Prostate gland (tissue), 2 donors: ENCODE data around the gene FAM13B. TPM values are rescaled to one million over a fixed set of nuclear protein-coding genes. Genes with fewer than 3 reads are reported as not detected.
"Not testable (repeated sequence)": the region's sequence is repeated elsewhere in the genome, so short reads cannot be mapped to it uniquely, and the experiment has no call there.

Experiments used
- DNase-seq: peaks from one replicate; pipeline ENCODE4 v3.0.0-alpha.2; 2019; ENCODE audit warnings: low spot score
- H3K27ac ChIP-seq, 2 donors: fragments of 200-600 bp; sonication (generic); 2 replicates each; pipeline ENCODE4 v1.5.1; 2017 to 2019
- H3K27me3 ChIP-seq: fragments of 200-600 bp; sonication (generic); replicated peaks from 2 replicates; pipeline ENCODE4 v1.5.1; 2019; ENCODE audit not compliant: insufficient read depth
- H3K36me3 ChIP-seq, 2 donors: fragments of 200-600 bp; sonication (generic); 1 replicate in 1 of 2; 2 replicates in 1 of 2; pipeline versions ENCODE4 v1.5.1 to v1.8.1; 2017 to 2019
- H3K4me1 ChIP-seq: fragments of 200-600 bp; sonication (generic); replicated peaks from 2 replicates; pipeline ENCODE4 v1.5.1; 2019
- H3K4me3 ChIP-seq, 2 donors: fragments of 200-600 bp; sonication (generic); 2 replicates each; pipeline ENCODE4 v1.5.1; 2017 to 2019
- H3K9me3 ChIP-seq: fragments of 200-600 bp; sonication (generic); 2 replicates; pipeline ENCODE4 v1.5.1; 2017
- POLR2A ChIP-seq: fragments of 450-650 bp; IDR thresholded peaks from one replicate; pipeline ENCODE4 v1.6.1; 2016; ENCODE audit warnings: antibody characterized with exemption, mild to moderate bottlenecking
- POLR2AphosphoS5 ChIP-seq: sonication (generic); formaldehyde crosslinking; IDR thresholded peaks from one replicate; pipeline ENCODE4 v1.6.1; 2017; ENCODE audit warnings: antibody characterized with exemption
- WGBS: methylation state at CpG from one replicate; pipeline ENCODE4 v1.1.5; 2018; 5-methylcytosine and 5-hydroxymethylcytosine counted together
- intact Hi-C: fragments of 100-400 bp; cut with DNase I; formaldehyde crosslinking; loops from one replicate; pipeline ENCODE4 v1.14.2; 2022
- total RNA-seq, 2 donors: library from RNA; depleted of rRNA; stranded (reverse); fragments of >200 nt; gene quantifications; one replicate each; pipeline ENCODE4 v1.1.0, GENCODE V29; 2016
- TF ChIP-seq, protein P1 (sequence below), 4 experiments: fragments of 200-600 bp in 2 of 4; fragments of 450-650 bp in 2 of 4; sonication (generic) in 2 of 4; IDR thresholded peaks; 1 replicate in 3 of 4; 2 replicates in 1 of 4; pipeline ENCODE4 v1.5.1; 2016 to 2019; ENCODE audit warnings: antibody characterized with exemption in 4 of 4, mild to moderate bottlenecking in 2 of 4, moderate library complexity in 2 of 4

Gene FAM13B
- total RNA-seq, 2 donors from 2014 or later, result 34.4 to 107 TPM

DNA sequence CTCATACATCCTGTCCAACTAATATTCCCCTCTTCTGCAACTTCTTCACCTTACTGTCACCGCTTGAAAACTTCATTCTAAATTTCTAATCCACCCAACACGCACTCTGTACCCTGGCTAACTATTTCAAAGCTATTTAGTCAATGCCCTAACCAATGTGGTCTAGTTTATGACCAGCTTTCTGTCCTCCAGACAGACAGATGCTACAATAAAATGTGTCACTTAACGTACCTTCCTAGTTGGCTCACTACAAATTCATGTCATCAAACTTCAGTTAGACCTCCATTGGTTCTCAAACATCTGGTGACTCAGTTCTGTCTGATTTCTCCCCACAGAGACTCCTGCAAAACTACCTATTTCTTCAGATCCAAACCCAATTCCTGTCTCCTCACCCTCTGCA, 57.7 kb downstream of the FAM13B start:
- DNase-seq, result no peak
- no peak overlapping the region for H3K4me3 ChIP-seq
- no peaks in the 10 kb centered on the region for H3K9me3 ChIP-seq
- no peaks in the 10 kb centered on the region for H3K4me1 ChIP-seq
- intact Hi-C loops, result no loop called here
- TF ChIP-seq POLR2A, result no peak
- TF ChIP-seq, protein P1, sequence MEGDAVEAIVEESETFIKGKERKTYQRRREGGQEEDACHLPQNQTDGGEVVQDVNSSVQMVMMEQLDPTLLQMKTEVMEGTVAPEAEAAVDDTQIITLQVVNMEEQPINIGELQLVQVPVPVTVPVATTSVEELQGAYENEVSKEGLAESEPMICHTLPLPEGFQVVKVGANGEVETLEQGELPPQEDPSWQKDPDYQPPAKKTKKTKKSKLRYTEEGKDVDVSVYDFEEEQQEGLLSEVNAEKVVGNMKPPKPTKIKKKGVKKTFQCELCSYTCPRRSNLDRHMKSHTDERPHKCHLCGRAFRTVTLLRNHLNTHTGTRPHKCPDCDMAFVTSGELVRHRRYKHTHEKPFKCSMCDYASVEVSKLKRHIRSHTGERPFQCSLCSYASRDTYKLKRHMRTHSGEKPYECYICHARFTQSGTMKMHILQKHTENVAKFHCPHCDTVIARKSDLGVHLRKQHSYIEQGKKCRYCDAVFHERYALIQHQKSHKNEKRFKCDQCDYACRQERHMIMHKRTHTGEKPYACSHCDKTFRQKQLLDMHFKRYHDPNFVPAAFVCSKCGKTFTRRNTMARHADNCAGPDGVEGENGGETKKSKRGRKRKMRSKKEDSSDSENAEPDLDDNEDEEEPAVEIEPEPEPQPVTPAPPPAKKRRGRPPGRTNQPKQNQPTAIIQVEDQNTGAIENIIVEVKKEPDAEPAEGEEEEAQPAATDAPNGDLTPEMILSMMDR (IDR thresholded peaks at IDR 0.05), result no peak
- TF ChIP-seq POLR2AphosphoS5, result no peak
- no peak overlapping the region for H3K27ac ChIP-seq
- 92% methylated on average over 3 of the region's 3 CpGs for WGBS
- H3K27me3 ChIP-seq, result no peaks in the 10 kb centered on the region
- H3K36me3 ChIP-seq, result no peaks in the 10 kb centered on the region

DNA sequence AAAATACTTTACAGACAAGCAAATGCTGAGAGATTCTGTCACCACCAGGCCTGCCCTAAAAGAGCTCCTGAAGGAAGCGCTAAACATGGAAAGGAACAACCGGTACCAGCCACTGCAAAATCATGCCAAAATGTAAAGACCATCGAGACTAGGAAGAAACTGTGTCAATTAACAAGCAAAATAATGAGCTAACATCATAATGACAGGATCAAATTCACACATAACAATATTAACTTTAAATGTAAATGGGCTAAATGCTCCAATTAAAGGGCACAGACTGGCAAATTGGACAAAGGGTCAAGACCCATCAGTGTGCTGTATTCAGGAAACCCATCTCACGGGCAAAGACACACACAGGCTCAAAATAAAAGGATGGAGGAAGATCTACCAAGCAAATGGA, 62.5 kb downstream of the FAM13B start:
- intact Hi-C loops, result not testable (repeated sequence)
- 94% methylated on average over 4 of the region's 4 CpGs for WGBS

DNA sequence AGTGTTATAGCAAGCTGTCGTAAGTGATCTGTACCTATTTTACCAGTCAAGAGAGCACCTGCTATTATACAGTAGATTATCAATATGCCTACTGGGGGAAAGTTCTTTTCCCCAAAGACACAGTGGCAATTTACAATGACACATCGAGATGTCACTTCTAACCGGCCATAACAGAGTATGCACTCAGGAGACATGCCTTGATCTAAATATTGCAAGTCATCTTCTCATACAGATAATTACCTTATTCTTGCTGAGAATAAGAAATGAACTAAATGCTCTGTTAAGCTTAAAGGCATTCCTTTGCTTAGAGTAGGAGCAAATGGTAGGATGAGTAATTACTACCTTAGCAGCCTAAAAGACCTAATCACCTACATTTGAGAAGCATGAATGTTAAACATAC, 72.1 kb downstream of the FAM13B start:
- Histone ChIP-seq H3K9me3 (no peaks in the 10 kb centered on the region), H3K36me3 (no peaks in the 10 kb centered on the region), H3K4me1 (no peaks in the 10 kb centered on the region), H3K27ac (no peak overlapping the region), H3K4me3 (no peak overlapping the region), H3K27me3 (no peaks in the 10 kb centered on the region)
- TF ChIP-seq POLR2AphosphoS5, result no peak
- TF ChIP-seq POLR2A, result no peak
- TF ChIP-seq, protein P1 (IDR thresholded peaks at IDR 0.05), result no peak
- DNase-seq, result no peak
- intact Hi-C loops, result no loop called here
- WGBS, result 97% methylated on average over 3 of the region's 3 CpGs

More for the DNA sequence above, 62.5 kb downstream of the FAM13B start:
- not testable (repeated sequence) for H3K4me1 ChIP-seq, H3K27ac ChIP-seq, H3K27me3 ChIP-seq, H3K36me3 ChIP-seq, H3K9me3 ChIP-seq, DNase-seq, H3K4me3 ChIP-seq

DNA sequence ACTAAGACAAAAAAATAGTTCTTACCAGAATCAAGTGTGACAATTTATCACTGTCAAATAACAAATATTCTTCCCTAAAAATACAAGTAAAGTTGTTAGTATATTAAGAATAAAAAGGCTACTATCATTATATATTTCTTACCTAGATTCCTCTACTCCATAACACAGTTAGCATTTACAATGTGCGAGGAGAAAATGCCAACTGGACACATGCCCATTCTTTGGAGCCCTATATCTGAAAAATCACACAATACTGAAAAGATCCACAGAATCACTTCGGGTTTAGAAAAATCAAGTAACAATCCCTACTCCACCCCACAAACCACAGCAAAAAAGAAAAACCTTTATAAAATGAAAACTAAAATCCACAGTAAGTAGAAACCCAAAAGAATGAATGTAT, 72.7 kb downstream of the FAM13B start:
- WGBS, result 36% methylated on average over 2 of the region's 2 CpGs
- Histone ChIP-seq H3K36me3 (no peaks in the 10 kb centered on the region), H3K27me3 (no peaks in the 10 kb centered on the region), H3K9me3 (no peaks in the 10 kb centered on the region), H3K4me3 (no peak overlapping the region), H3K4me1 (no peaks in the 10 kb centered on the region), H3K27ac (no peak overlapping the region)
- no peak for DNase-seq
- no peak for TF ChIP-seq POLR2A
- no peak for TF ChIP-seq POLR2AphosphoS5
- TF ChIP-seq, protein P1 (IDR thresholded peaks at IDR 0.05), result no peak
- intact Hi-C loops, result no loop called here

DNA sequence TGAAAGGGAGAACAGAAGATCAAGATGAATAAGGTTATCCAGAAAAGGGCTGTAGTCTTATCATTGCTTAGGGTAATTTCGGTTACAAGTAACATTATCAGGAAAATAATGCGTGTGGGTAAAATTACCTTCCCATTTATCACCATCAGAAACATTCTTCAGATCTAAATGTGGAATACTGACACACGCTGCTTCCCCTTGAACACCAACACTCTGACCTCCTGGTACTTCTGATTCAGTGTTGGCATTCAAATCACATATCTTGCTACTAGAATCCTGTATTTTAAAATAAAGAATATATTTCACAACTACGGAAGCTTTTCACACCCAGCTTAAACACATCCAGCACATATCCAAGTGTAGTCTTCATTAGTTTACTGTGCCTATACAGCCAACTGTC, 73.4 kb downstream of the FAM13B start:
- 93% methylated on average over 4 of the region's 4 CpGs for WGBS
- DNase-seq, result no peak
- H3K9me3 ChIP-seq, result no peaks in the 10 kb centered on the region
- H3K27ac ChIP-seq, result no peak overlapping the region
- H3K36me3 ChIP-seq, result no peaks in the 10 kb centered on the region
- TF ChIP-seq POLR2AphosphoS5 (no peak), POLR2A (no peak)
- TF ChIP-seq, protein P1 (IDR thresholded peaks at IDR 0.05), result no peak
- no peaks in the 10 kb centered on the region for H3K27me3 ChIP-seq
- H3K4me3 ChIP-seq, result no peak overlapping the region
- intact Hi-C loops, result no loop called here
- H3K4me1 ChIP-seq, result no peaks in the 10 kb centered on the region
